PC-9 (cell line): ENCODE results near the gene NFKBIZ. TPM values are rescaled to one million over a fixed set of nuclear protein-coding genes. Genes with fewer than 3 reads are reported as not detected.

Experiments
- BruUV-seq: library from RNA; stranded (reverse); fragments of 400-500 nt; replicated peaks from 2 replicates; lab custom pipeline; 2021; lab: Mats Ljungman, UMichigan
- CTCF ChIA-PET: fragments of 300-600 bp; sonication (Branson Sonifier 250); formaldehyde crosslinking; loops from one replicate; lab custom pipeline; 2022; ENCODE audit warnings: antibody characterized with exemption; lab: Charles Lee
- POLR2A ChIA-PET: fragments of 300-600 bp; sonication (Branson Sonifier 250); formaldehyde crosslinking; loops from one replicate; lab custom pipeline; 2022; ENCODE audit warnings: antibody characterized with exemption; ENCODE audit not compliant: unreplicated experiment; lab: Charles Lee
- DNase-seq, 2 experiments: peaks; one replicate each; pipeline versions ENCODE4 v3.0.0 to v3.0.0-alpha.2; 2015 to 2022; ENCODE audit warnings: mixed read lengths in 1 of 2
- H2AFZ ChIP-seq: fragments of 200-600 bp; sonication (generic); 2 replicates; pipeline ENCODE4 v1.8.1; 2017; ENCODE audit warnings: antibody characterized with exemption
- H3F3A ChIP-seq: fragments of 200-600 bp; sonication (generic); 2 replicates; pipeline ENCODE4 v1.8.1; 2017; ENCODE audit warnings: antibody characterized with exemption, mild to moderate bottlenecking, low read depth; ENCODE audit not compliant: insufficient read depth
- H3K27ac ChIP-seq: fragments of 200-600 bp; sonication (generic); 2 replicates; pipeline ENCODE4 v1.6.1; 2016; ENCODE audit warnings: mixed run types
- H3K27me3 ChIP-seq: fragments of 200-600 bp; sonication (generic); 2 replicates; pipeline ENCODE4 v1.6.1; 2016; ENCODE audit warnings: low read depth, mixed run types; ENCODE audit not compliant: insufficient read depth
- H3K36me3 ChIP-seq: fragments of 200-600 bp; sonication (generic); 2 replicates; pipeline ENCODE4 v1.6.1; 2016; ENCODE audit warnings: low read depth, mixed run types
- H3K4me1 ChIP-seq: fragments of 200-600 bp; sonication (generic); replicated peaks from 2 replicates; pipeline ENCODE4 v1.6.1; 2016; ENCODE audit warnings: mixed run types; ENCODE audit not compliant: insufficient read depth
- H3K4me2 ChIP-seq: fragments of 200-600 bp; sonication (generic); 2 replicates; pipeline ENCODE4 v1.6.1; 2017; ENCODE audit warnings: mixed run types
- H3K4me3 ChIP-seq: fragments of 200-600 bp; sonication (generic); 2 replicates; pipeline ENCODE4 v1.6.1; 2016; ENCODE audit warnings: mixed run types
- H3K79me2 ChIP-seq: fragments of 200-600 bp; sonication (generic); 2 replicates; pipeline ENCODE4 v1.6.1; 2017; ENCODE audit warnings: low read depth, mixed run types
- H3K9me2 ChIP-seq: fragments of 200-600 bp; sonication (generic); 2 replicates; pipeline ENCODE4 v1.8.1; 2017; ENCODE audit warnings: mild to moderate bottlenecking; ENCODE audit not compliant: insufficient read depth
- H3K9me3 ChIP-seq: fragments of 200-600 bp; sonication (generic); 2 replicates; pipeline ENCODE4 v1.8.1; 2016; ENCODE audit warnings: low read depth; ENCODE audit not compliant: insufficient read depth
- H4K20me1 ChIP-seq: fragments of 200-600 bp; sonication (generic); 2 replicates; pipeline ENCODE4 v1.8.1; 2017; ENCODE audit not compliant: insufficient read depth
- CTCF ChIP-seq: fragments of 200-600 bp; sonication (generic); conservative IDR thresholded peaks from 2 replicates; pipeline ENCODE4 v1.6.1; 2017; ENCODE audit warnings: mixed run types, antibody characterized with exemption, mild to moderate bottlenecking, moderate library complexity
- EZH2 ChIP-seq: fragments of 200-600 bp; sonication (generic); IDR thresholded peaks from 2 replicates; pipeline ENCODE4 v1.8.0; 2017; ENCODE audit warnings: antibody characterized with exemption, low read depth
- intact Hi-C: fragments of 100-400 bp; cut with micrococcal nuclease; formaldehyde crosslinking; loops from one replicate; pipeline ENCODE4 v1.10.0; 2022; ENCODE audit not compliant: unreplicated experiment
- total RNA-seq: library from RNA; stranded (reverse); gene quantifications from 2 replicates; pipeline ENCODE4 v1.2.3, GENCODE V29; 2021

Gene NFKBIZ
- total RNA-seq, 1 experiment from 2014 or later: 44.9 TPM

- peaks cover 10% of the 10 kb centered on the region; the same call in 1 of the 2 replicates for H3F3A ChIP-seq
- ChIA-PET CTCF (interaction anchor here (0.6 to 3.0 kb wide), 2 partner anchors 96 to 413 kb away, joined by 3 to 29 read pairs; no protein-coding TSS in a partner anchor), POLR2A (no interaction called here)
- no peaks in the 10 kb centered on the region for H4K20me1 ChIP-seq
- no TSS peak for BruUV-seq
- H3K36me3 ChIP-seq: no peaks in the 10 kb centered on the region
- H3K4me3 ChIP-seq: no peak overlapping the region
- no peaks in the 10 kb centered on the region for H3K27me3 ChIP-seq
- H3K79me2 ChIP-seq: no peaks in the 10 kb centered on the region
- intact Hi-C loops: loop anchor here (5.0 kb wide), 2 partner anchors 130 to 265 kb away; no protein-coding TSS in a partner anchor
- no peak overlapping the region for H2AFZ ChIP-seq
- H3K4me2 ChIP-seq: no peak overlapping the region
- no peak for DNase-seq
- no peaks in the 10 kb centered on the region for H3K9me2 ChIP-seq
- no peak for TF ChIP-seq CTCF
- TF ChIP-seq EZH2: no peak
- H3K27ac ChIP-seq: no peak overlapping the region
- H3K9me3 ChIP-seq: no peaks in the 10 kb centered on the region; the same call in 1 of the 2 replicates
- peaks cover 15% of the 10 kb centered on the region for H3K4me1 ChIP-seq
These were observed 37.4 kb upstream of the NFKBIZ start for GRCh38 chr3:101811875-101812274.

GRCh38 chr3:101812895-101813294, 36.4 kb upstream of the NFKBIZ start:
- Histone ChIP-seq H3K9me3 (no peaks in the 10 kb centered on the region; the same call in 1 of the 2 replicates), H3K79me2 (no peaks in the 10 kb centered on the region), H3K4me1 (peaks cover 20% of the 10 kb centered on the region), H3K9me2 (no peaks in the 10 kb centered on the region), H4K20me1 (no peaks in the 10 kb centered on the region), H3K36me3 (no peaks in the 10 kb centered on the region), H3F3A (peaks cover 16% of the 10 kb centered on the region; the same call in 1 of the 2 replicates), H3K4me2 (no peak overlapping the region), H2AFZ (no peak overlapping the region), H3K27ac (no peak overlapping the region), H3K4me3 (no peak overlapping the region), H3K27me3 (no peaks in the 10 kb centered on the region)
- intact Hi-C loops: loop anchor here (1.0 to 5.0 kb wide), 4 partner anchors 129 to 412 kb away; no protein-coding TSS in a partner anchor
- POLR2A ChIA-PET: interaction anchor here (0.5 kb wide), 1 partner anchor 125 kb away, joined by 6 read pairs; no protein-coding TSS in a partner anchor
- CTCF ChIA-PET: interaction anchor here (0.6 to 3.0 kb wide), 2 partner anchors 412 to 417 kb away, joined by 6 to 29 read pairs; no protein-coding TSS in a partner anchor
- TF ChIP-seq CTCF: no peak
- TF ChIP-seq EZH2: no peak
- no TSS peak for BruUV-seq
- DNase-seq: no peak

GRCh38 chr3:101813817-101814440, 35.4 kb upstream of the NFKBIZ start:
- ChIA-PET POLR2A (interaction anchor here (0.6 to 0.7 kb wide), 5 partner anchors 35 to 842 kb away, joined by 3 to 11 read pairs (median 3); no protein-coding TSS in a partner anchor), CTCF (interaction anchor here (0.5 to 3.0 kb wide), 5 partner anchors 11 to 414 kb away, joined by 3 to 29 read pairs (median 3); no protein-coding TSS in a partner anchor)
- no peaks in the 10 kb centered on the region for H3K27me3 ChIP-seq
- no peak overlapping the region for H3K4me2 ChIP-seq
- H4K20me1 ChIP-seq: no peaks in the 10 kb centered on the region
- no peak overlapping the region for H2AFZ ChIP-seq
- no TSS peak for BruUV-seq
- peaks cover 20% of the 10 kb centered on the region for H3K4me1 ChIP-seq
- TF ChIP-seq EZH2 (no peak), CTCF (peak; percentile 95)
- H3K9me2 ChIP-seq: no peaks in the 10 kb centered on the region
- H3K79me2 ChIP-seq: no peaks in the 10 kb centered on the region
- H3F3A ChIP-seq: peaks cover 16% of the 10 kb centered on the region; the same call in 1 of the 2 replicates
- no peaks in the 10 kb centered on the region for H3K36me3 ChIP-seq
- H3K9me3 ChIP-seq: no peaks in the 10 kb centered on the region; the same call in 1 of the 2 replicates
- DNase-seq: no peak
- intact Hi-C loops: loop anchor here (1.0 to 5.0 kb wide), 5 partner anchors 128 to 411 kb away; no protein-coding TSS in a partner anchor
- no peak overlapping the region for H3K4me3 ChIP-seq
- no peak overlapping the region for H3K27ac ChIP-seq
